Small intestine (tissue), 16 donors: ENCODE results near the gene TRMT61B. TPM values are rescaled to one million over a fixed set of nuclear protein-coding genes. Genes with fewer than 3 reads are reported as not detected.

Experiments used
- DNase-seq, 2 donors: peaks; one replicate each; pipeline versions ENCODE4 v3.0.0 to v3.0.0-alpha.2; 2013
- FAIRE-seq: peaks from 2 replicates; lab custom pipeline; 2012; peaks lifted over from hg19 to GRCh38; lab: Jason Lieb, UNC
- H3K27ac ChIP-seq, 3 donors: one replicate each; pipeline ENCODE4 v1.5.1; 2013; ENCODE audit warnings: low read length in 2 of 3, mild to moderate bottlenecking in 2 of 3, control low read depth in 1 of 3, inconsistent platforms in 1 of 3, low read depth in 1 of 3, moderate library complexity in 1 of 3
- H3K27me3 ChIP-seq, 3 donors: one replicate each; pipeline ENCODE4 v1.6.1; 2013; ENCODE audit warnings: low read length in 3 of 3, inconsistent platforms in 1 of 3; ENCODE audit not compliant: control insufficient read depth in 3 of 3, insufficient read depth in 3 of 3
- H3K36me3 ChIP-seq, 3 donors: one replicate each; pipeline ENCODE4 v1.6.1; 2013; ENCODE audit warnings: low read length in 3 of 3, inconsistent platforms in 1 of 3, low read depth in 1 of 3, mild to moderate bottlenecking in 1 of 3, moderate library complexity in 1 of 3; ENCODE audit not compliant: control insufficient read depth in 3 of 3, insufficient read depth in 2 of 3
- H3K4me1 ChIP-seq, 3 donors: one replicate each; pipeline ENCODE4 v1.6.1; 2013; ENCODE audit warnings: low read length in 2 of 3, inconsistent platforms in 1 of 3, low read depth in 1 of 3, mild to moderate bottlenecking in 1 of 3, moderate library complexity in 1 of 3; ENCODE audit not compliant: control insufficient read depth in 3 of 3, insufficient read depth in 2 of 3
- H3K4me3 ChIP-seq, 3 donors: one replicate each; pipeline ENCODE4 v1.5.1; 2013; ENCODE audit warnings: low read length in 3 of 3, control low read depth in 1 of 3, inconsistent platforms in 1 of 3, low read depth in 1 of 3, mild to moderate bottlenecking in 1 of 3, moderate library complexity in 1 of 3
- H3K9me3 ChIP-seq, 2 donors: one replicate each; pipeline ENCODE4 v1.6.1; 2013; ENCODE audit warnings: low read depth in 1 of 2, low read length in 1 of 2; ENCODE audit not compliant: control insufficient read depth in 2 of 2, insufficient read depth in 1 of 2
- WGBS, 3 donors: extraction: QIAGEN DNeasy Blood & Tissue Kit; methylation state at CpG; one replicate each; pipeline ENCODE4 v1.1.7; 2013; 5-methylcytosine and 5-hydroxymethylcytosine counted together
- long read RNA-seq, 10 donors: transcript quantifications; one replicate each; lab custom pipeline, GENCODE V29; 2026
- polyA plus RNA-seq, 4 donors: library from polyadenylated mRNA; stranded (reverse) in 3 of 4; unstranded in 1 of 4; fragments of 200-250 nt in 3 of 4; fragments of 120-200 nt in 1 of 4; gene quantifications; one replicate each; pipeline versions ENCODE4 v1.2.1 to v1.2.3, GENCODE V29; 2013
- donor health status: healthy with polysubstance abuse.
- donor health status: control.
- donor health status: control.
- donor health status: Bipolar disorder and iron deficiency.
- donor health status: healthy.

TRMT61B gene
- polyA plus RNA-seq: 10 to 100 TPM; 15.5 to 58.8 (median 26.4) TPM
- long read RNA-seq, donor 1: 0 reads
- long read RNA-seq, donor 2, partial matches to known transcripts: 0 of 4 reads
- long read RNA-seq, donor 2, other reads (novel, unspliced or antisense): 0 of 4 reads
- long read RNA-seq, donor 3, partial matches to known transcripts: 0 of 2 reads
- long read RNA-seq, donor 3, other reads (novel, unspliced or antisense): 0 of 2 reads
- long read RNA-seq, donor 4: 0 reads
- long read RNA-seq, donor 5: 0 reads
- long read RNA-seq, donor 6, partial matches to known transcripts: 0 of 3 reads
- long read RNA-seq, donor 6, other reads (novel, unspliced or antisense): 0 of 3 reads
- long read RNA-seq, donor 7: 0 reads
- long read RNA-seq, donor 8: 0 reads
- long read RNA-seq, donor 9, partial matches to known transcripts: 0 of 1 reads
- long read RNA-seq, donor 9, other reads (novel, unspliced or antisense): 0 of 1 reads
- long read RNA-seq, donor 10, partial matches to known transcripts: 0 of 3 reads
- long read RNA-seq, donor 10, other reads (novel, unspliced or antisense): 0 of 3 reads

- Histone ChIP-seq H3K4me1 (peaks cover 4 to 8% (median 5%) of the 10 kb centered on the region in 3 donors), H3K36me3 (peaks cover 0 to 8% (median 0%) of the 10 kb centered on the region in 3 donors), H3K27ac (peak within 1 kb of the TSS; percentile 44 to 91 (median 79)), H3K4me3 (peak within 1 kb of the TSS; percentile 73 to 88 (median 82)), H3K9me3 (no peaks in the 10 kb centered on the region), H3K27me3 (no peaks in the 10 kb centered on the region)
- peak; percentile 95 to 99 for DNase-seq
- no peak for FAIRE-seq
- 0% methylated on average over 51 to 57 of the region's 57 CpGs for WGBS, 3 donors
These were observed at the start of gene TRMT61B for GRCh38 chr2:28870146-28870891. Gene TRMT61B (minus strand): TSS chr2:28870309. CDS start chr2:28870277, 32 bp downstream.

GRCh38 chr2:28915939-28916338 lies 45.8 kb upstream of the TRMT61B start:
- Histone ChIP-seq H3K4me3 (no peak overlapping the region), H3K36me3 (peaks cover 0 to 20% (median 7%) of the 10 kb centered on the region in 3 donors), H3K27ac (no peak overlapping the region), H3K27me3 (no peaks in the 10 kb centered on the region), H3K4me1 (no peaks in the 10 kb centered on the region), H3K9me3 (no peaks in the 10 kb centered on the region)
- FAIRE-seq: no peak
- 81 to 93% (median 91%) methylated on average over 1 of the region's 1 CpG for WGBS, 3 donors
- no peak for DNase-seq

- H3K36me3 ChIP-seq: peaks cover 15 to 35% (median 17%) of the 10 kb centered on the region in 3 donors
- H3K4me1 ChIP-seq: no peaks in the 10 kb centered on the region
- H3K9me3 ChIP-seq: no peaks in the 10 kb centered on the region
- no peak overlapping the region for H3K27ac ChIP-seq
- DNase-seq (no peak), FAIRE-seq (no peak)
- no peaks in the 10 kb centered on the region for H3K27me3 ChIP-seq
- WGBS, 3 donors: 84 to 92% (median 88%) methylated on average over 6 of the region's 6 CpGs
- H3K4me3 ChIP-seq: no peak overlapping the region
These were observed 39.7 kb upstream of the TRMT61B start for GRCh38 chr2:28909655-28910353.

- Histone ChIP-seq H3K27ac (no peak overlapping the region), H3K9me3 (no peaks in the 10 kb centered on the region), H3K36me3 (peaks cover 13 to 36% (median 16%) of the 10 kb centered on the region in 3 donors), H3K4me1 (no peaks in the 10 kb centered on the region), H3K4me3 (no peak overlapping the region), H3K27me3 (no peaks in the 10 kb centered on the region)
- WGBS, 3 donors: 0 to 33% (median 0%) methylated on average over 1 of the region's 1 CpG
- FAIRE-seq (no peak), DNase-seq (no peak)
These were observed 38.1 kb upstream of the TRMT61B start for GRCh38 chr2:28908172-28908571.

GRCh38 chr2:28906821-28907220 lies 36.7 kb upstream of the TRMT61B start:
- Histone ChIP-seq H3K9me3 (no peaks in the 10 kb centered on the region), H3K4me1 (no peaks in the 10 kb centered on the region), H3K27me3 (no peaks in the 10 kb centered on the region), H3K4me3 (no peak overlapping the region), H3K27ac (no peak overlapping the region), H3K36me3 (peaks cover 16 to 37% (median 18%) of the 10 kb centered on the region in 3 donors)
- FAIRE-seq: no peak
- DNase-seq: no peak
- WGBS, 3 donors: 94 to 96% (median 95%) methylated on average over 2 of the region's 2 CpGs

- Histone ChIP-seq H3K36me3 (peaks cover 16 to 32% (median 18%) of the 10 kb centered on the region in 3 donors), H3K27me3 (no peaks in the 10 kb centered on the region), H3K4me1 (no peaks in the 10 kb centered on the region), H3K4me3 (no peak overlapping the region), H3K27ac (no peak overlapping the region), H3K9me3 (no peaks in the 10 kb centered on the region)
- DNase-seq (no peak), FAIRE-seq (no peak)
- WGBS, 3 donors: 88 to 92% (median 88%) methylated on average over 4 of the region's 4 CpGs
These were observed 36.3 kb upstream of the TRMT61B start for GRCh38 chr2:28906376-28906775.

GRCh38 chr2:28905533-28905932 lies 35.4 kb upstream of the TRMT61B start:
- Histone ChIP-seq H3K27me3 (no peaks in the 10 kb centered on the region), H3K4me3 (no peak overlapping the region), H3K4me1 (no peaks in the 10 kb centered on the region), H3K9me3 (no peaks in the 10 kb centered on the region), H3K36me3 (peaks cover 16 to 30% (median 16%) of the 10 kb centered on the region in 3 donors), H3K27ac (no peak overlapping the region)
- DNase-seq: no peak
- WGBS, 3 donors: 88 to 94% (median 92%) methylated on average over 3 of the region's 3 CpGs
- no peak for FAIRE-seq
